Breast epithelium (tissue), 4 donors: ENCODE data around the gene CRTAP. TPM values are rescaled to one million over a fixed set of nuclear protein-coding genes. Genes with fewer than 3 reads are reported as not detected.
"Not testable (repeated sequence)": the region's sequence is repeated elsewhere in the genome, so short reads cannot be mapped to it uniquely, and the experiment has no call there.

Experiments used
- DNase-seq, 2 donors: peaks; one replicate each; pipeline ENCODE4 v3.0.0-alpha.2; 2019; ENCODE audit warnings: low spot score in 2 of 2
- H3K27ac ChIP-seq, 2 donors: fragments of 200-600 bp; sonication (generic) in 1 of 2; one replicate each; pipeline ENCODE4 v1.5.1; 2016 to 2019; ENCODE audit warnings: mild to moderate bottlenecking in 1 of 2
- H3K27me3 ChIP-seq, 2 donors: fragments of 200-600 bp; sonication (generic) in 1 of 2; one replicate each; pipeline versions ENCODE4 v1.5.1 to v1.6.0; 2017 to 2019; ENCODE audit warnings: control low read depth in 1 of 2, mild to moderate bottlenecking in 1 of 2
- H3K36me3 ChIP-seq: fragments of 200-600 bp; one replicate; pipeline ENCODE4 v1.5.1; 2019
- H3K4me1 ChIP-seq, 2 donors: fragments of 200-600 bp; sonication (generic); one replicate each; pipeline ENCODE4 v1.5.1; 2016 to 2019; ENCODE audit warnings: control low read depth in 1 of 2
- H3K4me3 ChIP-seq, 3 donors: fragments of 200-600 bp; sonication (generic); 1 replicate in 2 of 3; 2 replicates in 1 of 3; pipeline ENCODE4 v1.5.1; 2016 to 2019; ENCODE audit warnings: mild to moderate bottlenecking in 3 of 3, moderate library complexity in 2 of 3
- H3K9me3 ChIP-seq, 2 donors: fragments of 200-600 bp; sonication (generic) in 1 of 2; one replicate each; pipeline ENCODE4 v1.5.1; 2016 to 2019; ENCODE audit warnings: control low read depth in 1 of 2
- CTCF ChIP-seq, 3 donors: fragments of 450-650 bp; IDR thresholded peaks; one replicate each; pipeline ENCODE4 v1.5.1; 2016 to 2017; ENCODE audit warnings: antibody characterized with exemption in 3 of 3, mild to moderate bottlenecking in 3 of 3, moderate library complexity in 3 of 3
- POLR2A ChIP-seq: fragments of 450-650 bp; IDR thresholded peaks from one replicate; pipeline ENCODE4 v1.6.1; 2016; ENCODE audit warnings: antibody characterized with exemption, mild to moderate bottlenecking, moderate library complexity
- POLR2AphosphoS5 ChIP-seq, 3 donors: sonication (generic); formaldehyde crosslinking; IDR thresholded peaks; one replicate each; pipeline ENCODE4 v1.6.1; 2017; ENCODE audit warnings: antibody characterized with exemption in 3 of 3
- intact Hi-C: fragments of 100-400 bp; cut with DNase I; formaldehyde crosslinking; loops from one replicate; pipeline ENCODE4 v1.15.1; 2023; ENCODE audit warnings: low total_unique reads
- total RNA-seq, 3 donors: library from RNA; depleted of rRNA; stranded (reverse); fragments of >200 nt; gene quantifications; one replicate each; pipeline ENCODE4 v1.1.0, GENCODE V29; 2016

The CRTAP gene
- total RNA-seq, 3 donors from 2014 or later, result 158 to 535 (median 180) TPM

GRCh38 chr3:33179132-33179531 is 65.3 kb downstream of the CRTAP start:
- no peaks in the 10 kb centered on the region for H3K27me3 ChIP-seq
- intact Hi-C loops, result no loop called here
- no peak for TF ChIP-seq POLR2AphosphoS5 (IDR thresholded peaks at IDR 0.05)
- no peak for TF ChIP-seq POLR2A
- no peak for TF ChIP-seq CTCF (IDR thresholded peaks at IDR 0.05)
- no peak overlapping the region for H3K27ac ChIP-seq
- H3K4me1 ChIP-seq, result no peaks in the 10 kb centered on the region
- no peaks in the 10 kb centered on the region for H3K36me3 ChIP-seq
- H3K4me3 ChIP-seq, result no peak overlapping the region
- peaks cover 0 to 6% of the 10 kb centered on the region in 2 donors for H3K9me3 ChIP-seq
- no peak for DNase-seq

GRCh38 chr3:33181229-33181628 is 67.4 kb downstream of the CRTAP start:
- DNase-seq, result no peak
- H3K9me3 ChIP-seq, result peaks cover 0 to 6% of the 10 kb centered on the region in 2 donors
- intact Hi-C loops, result no loop called here
- TF ChIP-seq POLR2AphosphoS5 (IDR thresholded peaks at IDR 0.05) (no peak), POLR2A (no peak), CTCF (IDR thresholded peaks at IDR 0.05) (no peak)
- no peaks in the 10 kb centered on the region for H3K27me3 ChIP-seq
- H3K36me3 ChIP-seq, result no peaks in the 10 kb centered on the region
- H3K4me3 ChIP-seq, result no peak overlapping the region
- no peaks in the 10 kb centered on the region for H3K4me1 ChIP-seq
- no peak overlapping the region for H3K27ac ChIP-seq

GRCh38 chr3:33181641-33182040 is 67.8 kb downstream of the CRTAP start:
- H3K4me1 ChIP-seq, H3K9me3 ChIP-seq, H3K27me3 ChIP-seq, H3K36me3 ChIP-seq, intact Hi-C loops, H3K27ac ChIP-seq, DNase-seq, H3K4me3 ChIP-seq: not testable (repeated sequence)

- Histone ChIP-seq H3K9me3 (no peaks in the 10 kb centered on the region), H3K36me3 (no peaks in the 10 kb centered on the region), H3K27ac (no peak overlapping the region), H3K27me3 (no peaks in the 10 kb centered on the region), H3K4me1 (no peaks in the 10 kb centered on the region), H3K4me3 (no peak overlapping the region)
- no peak for DNase-seq
- intact Hi-C loops, result no loop called here
- TF ChIP-seq POLR2AphosphoS5 (IDR thresholded peaks at IDR 0.05), result no peak
- no peak for TF ChIP-seq POLR2A
- no peak for TF ChIP-seq CTCF (IDR thresholded peaks at IDR 0.05)
These were observed 71.0 kb downstream of the CRTAP start for GRCh38 chr3:33184863-33185262.

- H3K36me3 ChIP-seq, result no peaks in the 10 kb centered on the region
These were observed 72.9 kb downstream of the CRTAP start for GRCh38 chr3:33186524-33187367.

More at GRCh38 chr3:33186524-33187367, 72.9 kb downstream of the CRTAP start:
- Histone ChIP-seq H3K27me3 (no peaks in the 10 kb centered on the region), H3K4me1 (no peaks in the 10 kb centered on the region), H3K4me3 (no peak overlapping the region), H3K27ac (no peak overlapping the region), H3K9me3 (no peaks in the 10 kb centered on the region)
- TF ChIP-seq CTCF (IDR thresholded peaks at IDR 0.05), result no peak
- TF ChIP-seq POLR2AphosphoS5 (IDR thresholded peaks at IDR 0.05), result no peak
- no peak for TF ChIP-seq POLR2A
- DNase-seq, result no peak
- intact Hi-C loops, result no loop called here
